HCT116 (cell line): ENCODE results near the gene URB1. TPM values are rescaled to one million over a fixed set of nuclear protein-coding genes. Genes with fewer than 3 reads are reported as not detected.

ENCODE experiments used
- ATAC-seq: fragments of 200-7000 bp; cut with Tn5 transposase; 2 replicates; pipeline ENCODE4 v1.9.1; 2020; ENCODE audit warnings: mild to moderate bottlenecking, moderate library complexity
- BruUV-seq: library from RNA; stranded (reverse); fragments of 400-500 nt; replicated peaks from 2 replicates; lab custom pipeline; 2021; lab: Mats Ljungman, UMichigan
- CTCF ChIA-PET: fragments of 300-600 bp; sonication (Branson Sonifier 250); formaldehyde crosslinking; loops from one replicate; lab custom pipeline; 2021; ENCODE audit warnings: antibody characterized with exemption; lab: Charles Lee
- POLR2A ChIA-PET: fragments of 300-600, 350-600 bp; sonication (Branson Sonifier 250); formaldehyde crosslinking; loops from one replicate; lab custom pipeline; 2021; ENCODE audit warnings: antibody characterized with exemption; lab: Charles Lee
- RAD21 ChIA-PET, 2 experiments: fragments of 300-600 bp; sonication (Branson Sonifier 250); formaldehyde crosslinking; loops; one replicate each; lab custom pipeline; 2023; ENCODE audit warnings: low total read pairs in 2 of 2; ENCODE audit not compliant: uncharacterized antibody in 2 of 2, unreplicated experiment in 2 of 2, low non-redundant PET in 1 of 2; lab: Charles Lee
- DNase-seq: peaks from one replicate; pipeline ENCODE4 v3.0.0-alpha.2; 2010; ENCODE audit warnings: low read depth, low spot score
- H2AFZ ChIP-seq: fragments of 200-600 bp; shearing (Covaris generic), sonication (generic); 2 replicates; pipeline ENCODE4 v1.6.1; 2017; ENCODE audit warnings: low read depth, mixed run types, mixed read lengths, antibody characterized with exemption, low read length; ENCODE audit not compliant: poor library complexity, severe bottlenecking
- H3K27ac ChIP-seq: 2 replicates; pipeline ENCODE4 v1.5.1; 2012; ENCODE audit warnings: low read depth, low read length
- H3K27me3 ChIP-seq: fragments of 200-600 bp; sonication (generic); 2 replicates; pipeline ENCODE4 v1.6.1; 2016; ENCODE audit warnings: mixed run types, low read length, mixed read lengths; ENCODE audit not compliant: insufficient read depth
- H3K36me3 ChIP-seq, 2 experiments: fragments of 200-500 bp in 1 of 2; fragments of 200-600 bp in 1 of 2; sonication (Bioruptor generic) in 1 of 2; sonication (generic) in 1 of 2; 2 replicates each; pipeline versions ENCODE4 v1.5.1 to v1.6.1; 2014 to 2016; ENCODE audit warnings: low read length in 2 of 2, inconsistent platforms in 1 of 2, mixed read lengths in 1 of 2, mixed run types in 1 of 2; ENCODE audit not compliant: insufficient read depth in 2 of 2, control insufficient read depth in 1 of 2
- H3K4me1 ChIP-seq, 2 experiments: fragments of 200-600 bp in 1 of 2; sonication (generic) in 1 of 2; 2 replicates each; pipeline versions ENCODE4 v1.5.1 to v1.6.1; 2012 to 2017; ENCODE audit warnings: low read length in 2 of 2, inconsistent platforms in 1 of 2, mild to moderate bottlenecking in 1 of 2, mixed read lengths in 1 of 2, mixed run types in 1 of 2, moderate library complexity in 1 of 2; ENCODE audit not compliant: insufficient read depth in 2 of 2, control insufficient read depth in 1 of 2
- H3K4me2 ChIP-seq: fragments of 200-600 bp; sonication (generic); 2 replicates; pipeline ENCODE4 v1.6.1; 2017; ENCODE audit warnings: mixed run types, low read length, mixed read lengths
- H3K4me3 ChIP-seq, 2 experiments: fragments of 200-600 bp in 1 of 2; sonication (generic) in 1 of 2; replicated peaks in 1 of 2; 2 replicates each; pipeline ENCODE4 v1.5.1; 2011 to 2016; ENCODE audit warnings: low read length in 2 of 2, control low read depth in 1 of 2, low read depth in 1 of 2, mild to moderate bottlenecking in 1 of 2, mixed read lengths in 1 of 2, mixed run types in 1 of 2
- H3K79me2 ChIP-seq: fragments of 200-600 bp; sonication (generic); 2 replicates; pipeline ENCODE4 v1.6.1; 2017; ENCODE audit warnings: mild to moderate bottlenecking, mixed run types, low read length, moderate library complexity, mixed read lengths; ENCODE audit not compliant: insufficient read depth
- H3K9ac ChIP-seq: fragments of 200-600 bp; sonication (generic); 2 replicates; pipeline ENCODE4 v1.6.1; 2016; ENCODE audit warnings: low read length, mixed read lengths
- H3K9me2 ChIP-seq: fragments of 200-600 bp; sonication (generic), shearing (Covaris generic); 2 replicates; pipeline ENCODE4 v1.6.1; 2017; ENCODE audit warnings: mixed run types, mild to moderate bottlenecking, moderate library complexity; ENCODE audit not compliant: insufficient read depth
- H3K9me3 ChIP-seq, 2 experiments: fragments of 200-500 bp in 1 of 2; fragments of 200-600 bp in 1 of 2; sonication (Bioruptor generic) in 1 of 2; sonication (generic) in 1 of 2; 2 replicates each; pipeline ENCODE4 v1.6.1; 2014 to 2017; ENCODE audit warnings: low read length in 2 of 2, mixed read lengths in 2 of 2, inconsistent platforms in 1 of 2, low read depth in 1 of 2, mild to moderate bottlenecking in 1 of 2, mixed run types in 1 of 2, moderate library complexity in 1 of 2; ENCODE audit not compliant: control insufficient read depth in 1 of 2, insufficient read depth in 1 of 2
- H4K20me1 ChIP-seq: fragments of 200-600 bp; sonication (generic), shearing (Covaris generic); 2 replicates; pipeline ENCODE4 v1.6.1; 2017; ENCODE audit warnings: mixed run types, mild to moderate bottlenecking, moderate library complexity; ENCODE audit not compliant: insufficient read depth
- CBX3 ChIP-seq: IDR thresholded peaks from 2 replicates; pipeline ENCODE4 v1.6.1; 2012; ENCODE audit warnings: low read depth
- CEBPB ChIP-seq: IDR thresholded peaks from 2 replicates; pipeline ENCODE4 v1.6.1; 2012; ENCODE audit warnings: low read depth
- EZH2 ChIP-seq: fragments of 200-600 bp; sonication (generic); IDR thresholded peaks from 2 replicates; pipeline ENCODE4 v1.6.1; 2017; ENCODE audit warnings: antibody characterized with exemption, mixed run types
- EZH2phosphoT487 ChIP-seq: fragments of 200-600 bp; IDR thresholded peaks from 2 replicates; pipeline ENCODE4 v1.6.1; 2018; ENCODE audit warnings: antibody characterized with exemption, borderline replicate concordance
- FOSL1 ChIP-seq: IDR thresholded peaks from 2 replicates; pipeline ENCODE4 v1.6.1; 2012; ENCODE audit warnings: low read depth
- RAD21 ChIP-seq: IDR thresholded peaks from 2 replicates; pipeline ENCODE4 v1.6.1; 2012; ENCODE audit warnings: low read depth, mild to moderate bottlenecking
- SIN3A ChIP-seq: IDR thresholded peaks from 2 replicates; pipeline ENCODE4 v1.6.1; 2012; ENCODE audit warnings: low read depth
- SP1 ChIP-seq: IDR thresholded peaks from 2 replicates; pipeline ENCODE4 v1.6.1; 2012; ENCODE audit warnings: low read depth
- SRF ChIP-seq: IDR thresholded peaks from 2 replicates; pipeline ENCODE4 v1.6.1; 2012; ENCODE audit warnings: low read depth
- TCF7L2 ChIP-seq: IDR thresholded peaks from 2 replicates; pipeline ENCODE4 v1.7.0; 2011; ENCODE audit warnings: borderline replicate concordance, inconsistent platforms; ENCODE audit not compliant: insufficient read depth, insufficient read length; ENCODE audit errors: extremely low read depth
- YY1 ChIP-seq: IDR thresholded peaks from 2 replicates; pipeline ENCODE4 v1.6.1; 2011; ENCODE audit warnings: low read length, low read depth, moderate library complexity, mild to moderate bottlenecking; ENCODE audit not compliant: insufficient replicate concordance; ENCODE audit errors: extremely low read depth
- intact Hi-C: fragments of 100-400 bp; cut with micrococcal nuclease; formaldehyde crosslinking; loops from 2 replicates; pipeline ENCODE4 v1.10.0; 2022
- total RNA-seq: library from RNA; stranded (reverse); gene quantifications from one replicate; pipeline ENCODE4 v1.2.1, GENCODE V29; 2021; ENCODE audit not compliant: unreplicated experiment
- TF ChIP-seq, protein P1 (sequence below): IDR thresholded peaks from 2 replicates; pipeline ENCODE4 v1.6.1; 2012
- TF ChIP-seq, protein P2 (sequence below): IDR thresholded peaks from 2 replicates; pipeline ENCODE4 v1.6.1; 2012; ENCODE audit warnings: low read depth
- TF ChIP-seq, protein P3 (sequence below), 3 experiments: fragments of 200-600 bp in 1 of 3; sonication (generic) in 1 of 3; IDR thresholded peaks in 2 of 3; conservative IDR thresholded peaks in 1 of 3; 2 replicates each; pipeline ENCODE4 v1.5.1; 2012 to 2017; ENCODE audit warnings: low read depth in 2 of 3, low read length in 2 of 3, antibody characterized with exemption in 1 of 3, borderline replicate concordance in 1 of 3, control low read depth in 1 of 3, mild to moderate bottlenecking in 1 of 3, mixed read lengths in 1 of 3, mixed run types in 1 of 3, moderate library complexity in 1 of 3; ENCODE audit not compliant: insufficient read depth in 1 of 3

Gene URB1
- total RNA-seq, 1 experiment from 2014 or later = 28.3 TPM

DNA sequence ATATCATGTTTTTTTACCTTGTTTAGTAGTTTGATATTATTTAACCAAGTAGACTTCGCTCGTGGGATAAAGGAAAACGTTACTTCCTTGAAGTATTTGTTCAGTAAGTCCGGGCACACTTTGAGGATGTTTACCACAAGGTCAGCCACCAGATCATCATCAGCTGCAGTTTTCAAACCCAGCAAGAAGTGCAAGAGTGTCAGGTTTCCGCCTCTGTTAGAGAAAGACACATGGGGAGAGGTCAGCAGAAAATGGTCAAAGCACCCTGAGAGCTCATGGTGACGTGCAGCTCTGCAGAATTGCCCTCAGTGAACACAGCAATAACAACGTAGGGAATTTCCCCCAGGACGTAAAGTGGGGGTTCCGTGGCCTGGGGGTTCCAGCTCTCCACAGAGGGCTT lies 24.4 kb downstream of the URB1 start:
- DNase-seq (no peak), ATAC-seq (no peak)
- ChIA-PET POLR2A (no interaction called here), CTCF (interaction anchor here (1.4 kb wide), 1 partner anchor 233 kb away, joined by 4 read pairs; no protein-coding TSS in a partner anchor), RAD21 (no interaction called here)
- BruUV-seq = no TSS peak
- TF ChIP-seq SP1 (no peak), SIN3A (no peak), YY1 (no peak), SRF (no peak), TCF7L2 (no peak), EZH2phosphoT487 (no peak), RAD21 (no peak), CBX3 (no peak), FOSL1 (no peak), CEBPB (no peak), EZH2 (no peak)
- TF ChIP-seq, protein P1, sequence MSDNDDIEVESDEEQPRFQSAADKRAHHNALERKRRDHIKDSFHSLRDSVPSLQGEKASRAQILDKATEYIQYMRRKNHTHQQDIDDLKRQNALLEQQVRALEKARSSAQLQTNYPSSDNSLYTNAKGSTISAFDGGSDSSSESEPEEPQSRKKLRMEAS = no peak
- TF ChIP-seq, protein P2, sequence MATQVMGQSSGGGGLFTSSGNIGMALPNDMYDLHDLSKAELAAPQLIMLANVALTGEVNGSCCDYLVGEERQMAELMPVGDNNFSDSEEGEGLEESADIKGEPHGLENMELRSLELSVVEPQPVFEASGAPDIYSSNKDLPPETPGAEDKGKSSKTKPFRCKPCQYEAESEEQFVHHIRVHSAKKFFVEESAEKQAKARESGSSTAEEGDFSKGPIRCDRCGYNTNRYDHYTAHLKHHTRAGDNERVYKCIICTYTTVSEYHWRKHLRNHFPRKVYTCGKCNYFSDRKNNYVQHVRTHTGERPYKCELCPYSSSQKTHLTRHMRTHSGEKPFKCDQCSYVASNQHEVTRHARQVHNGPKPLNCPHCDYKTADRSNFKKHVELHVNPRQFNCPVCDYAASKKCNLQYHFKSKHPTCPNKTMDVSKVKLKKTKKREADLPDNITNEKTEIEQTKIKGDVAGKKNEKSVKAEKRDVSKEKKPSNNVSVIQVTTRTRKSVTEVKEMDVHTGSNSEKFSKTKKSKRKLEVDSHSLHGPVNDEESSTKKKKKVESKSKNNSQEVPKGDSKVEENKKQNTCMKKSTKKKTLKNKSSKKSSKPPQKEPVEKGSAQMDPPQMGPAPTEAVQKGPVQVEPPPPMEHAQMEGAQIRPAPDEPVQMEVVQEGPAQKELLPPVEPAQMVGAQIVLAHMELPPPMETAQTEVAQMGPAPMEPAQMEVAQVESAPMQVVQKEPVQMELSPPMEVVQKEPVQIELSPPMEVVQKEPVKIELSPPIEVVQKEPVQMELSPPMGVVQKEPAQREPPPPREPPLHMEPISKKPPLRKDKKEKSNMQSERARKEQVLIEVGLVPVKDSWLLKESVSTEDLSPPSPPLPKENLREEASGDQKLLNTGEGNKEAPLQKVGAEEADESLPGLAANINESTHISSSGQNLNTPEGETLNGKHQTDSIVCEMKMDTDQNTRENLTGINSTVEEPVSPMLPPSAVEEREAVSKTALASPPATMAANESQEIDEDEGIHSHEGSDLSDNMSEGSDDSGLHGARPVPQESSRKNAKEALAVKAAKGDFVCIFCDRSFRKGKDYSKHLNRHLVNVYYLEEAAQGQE = no peak
- TF ChIP-seq, protein P3, sequence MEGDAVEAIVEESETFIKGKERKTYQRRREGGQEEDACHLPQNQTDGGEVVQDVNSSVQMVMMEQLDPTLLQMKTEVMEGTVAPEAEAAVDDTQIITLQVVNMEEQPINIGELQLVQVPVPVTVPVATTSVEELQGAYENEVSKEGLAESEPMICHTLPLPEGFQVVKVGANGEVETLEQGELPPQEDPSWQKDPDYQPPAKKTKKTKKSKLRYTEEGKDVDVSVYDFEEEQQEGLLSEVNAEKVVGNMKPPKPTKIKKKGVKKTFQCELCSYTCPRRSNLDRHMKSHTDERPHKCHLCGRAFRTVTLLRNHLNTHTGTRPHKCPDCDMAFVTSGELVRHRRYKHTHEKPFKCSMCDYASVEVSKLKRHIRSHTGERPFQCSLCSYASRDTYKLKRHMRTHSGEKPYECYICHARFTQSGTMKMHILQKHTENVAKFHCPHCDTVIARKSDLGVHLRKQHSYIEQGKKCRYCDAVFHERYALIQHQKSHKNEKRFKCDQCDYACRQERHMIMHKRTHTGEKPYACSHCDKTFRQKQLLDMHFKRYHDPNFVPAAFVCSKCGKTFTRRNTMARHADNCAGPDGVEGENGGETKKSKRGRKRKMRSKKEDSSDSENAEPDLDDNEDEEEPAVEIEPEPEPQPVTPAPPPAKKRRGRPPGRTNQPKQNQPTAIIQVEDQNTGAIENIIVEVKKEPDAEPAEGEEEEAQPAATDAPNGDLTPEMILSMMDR (IDR thresholded peaks at IDR 0.05 in 2 of 3, conservative IDR thresholded peaks at IDR 0.05 in 1 of 3; ENCODE audit: borderline replicate concordance in 1 of 3, insufficient read depth in 1 of 3, low read depth in 2 of 3, low read length in 2 of 3) = no peak
- Histone ChIP-seq H3K4me3 (no peak overlapping the region), H3K9me3 (no peaks in the 10 kb centered on the region), H3K9ac (no peak overlapping the region), H3K9me2 (no peaks in the 10 kb centered on the region), H4K20me1 (peaks cover 6% of the 10 kb centered on the region; the same call in 1 of the 2 replicates), H3K36me3 (peaks cover 73 to 76% of the 10 kb centered on the region in 2 experiments), H2AFZ (no peak overlapping the region), H3K4me2 (no peak overlapping the region), H3K27me3 (no peaks in the 10 kb centered on the region), H3K4me1 (no peaks in the 10 kb centered on the region), H3K79me2 (peaks cover 74% of the 10 kb centered on the region), H3K27ac (no peak overlapping the region)
- intact Hi-C loops = no loop called here
